Thyroid gland (tissue), 4 donors: ENCODE data around the gene FSIP1. TPM values are rescaled to one million over a fixed set of nuclear protein-coding genes. Genes with fewer than 3 reads are reported as not detected.

Source experiments
- DNase-seq, 2 donors: peaks; one replicate each; pipeline ENCODE4 v3.0.0-alpha.2; 2019
- H3K27ac ChIP-seq, 3 donors: fragments of 200-600 bp; sonication (generic); 1 replicate in 2 of 3; 2 replicates in 1 of 3; pipeline ENCODE4 v1.5.1; 2016 to 2019; ENCODE audit warnings: mild to moderate bottlenecking in 1 of 3, moderate library complexity in 1 of 3
- H3K27me3 ChIP-seq: fragments of 200-600 bp; sonication (generic); one replicate; pipeline ENCODE4 v1.5.1; 2019
- H3K36me3 ChIP-seq, 2 donors: fragments of 200-600 bp; sonication (generic); one replicate each; pipeline ENCODE4 v1.5.1; 2016 to 2019
- H3K4me1 ChIP-seq, 2 donors: fragments of 200-600 bp; sonication (generic); one replicate each; pipeline ENCODE4 v1.5.1; 2017 to 2019
- H3K4me3 ChIP-seq, 3 donors: fragments of 200-600 bp; sonication (generic); replicated peaks in 1 of 3; 1 replicate in 2 of 3; 2 replicates in 1 of 3; pipeline ENCODE4 v1.5.1; 2016; ENCODE audit warnings: mild to moderate bottlenecking in 1 of 3
- H3K9me3 ChIP-seq: fragments of 200-600 bp; sonication (generic); one replicate; pipeline ENCODE4 v1.5.1; 2017
- CTCF ChIP-seq, 6 experiments: fragments of 200-600 bp in 3 of 6; fragments of 450-650 bp in 3 of 6; sonication (generic) in 3 of 6; IDR thresholded peaks; one replicate each; pipeline ENCODE4 v1.5.1; 2016 to 2019; ENCODE audit warnings: antibody characterized with exemption in 6 of 6, mild to moderate bottlenecking in 2 of 6, inconsistent platforms in 1 of 6, moderate library complexity in 1 of 6
- POLR2A ChIP-seq, 2 donors: fragments of 450-650 bp; IDR thresholded peaks; one replicate each; pipeline ENCODE4 v1.6.1; 2017; ENCODE audit warnings: antibody characterized with exemption in 2 of 2, mild to moderate bottlenecking in 2 of 2, moderate library complexity in 1 of 2
- WGBS, 2 donors: methylation state at CpG; one replicate each; pipeline ENCODE4 v1.1.5; 2017; 5-methylcytosine and 5-hydroxymethylcytosine counted together
- intact Hi-C: fragments of 100-400 bp; cut with DNase I; formaldehyde crosslinking; loops from one replicate; pipeline ENCODE4 v1.15.1; 2023
- total RNA-seq, 4 donors: library from RNA; depleted of rRNA; stranded (reverse); fragments of >200 nt; gene quantifications; one replicate each; pipeline ENCODE4 v1.2.3, GENCODE V29; 2016

Gene FSIP1
- total RNA-seq, 4 donors from 2014 or later, result 0.94 to 2.5 (median 1.5) TPM

- Histone ChIP-seq H3K4me3 (no peak overlapping the region), H3K9me3 (no peaks in the 10 kb centered on the region), H3K4me1 (no peaks in the 10 kb centered on the region), H3K27me3 (no peaks in the 10 kb centered on the region), H3K36me3 (no peaks in the 10 kb centered on the region), H3K27ac (no peak overlapping the region)
- DNase-seq, result no peak
- intact Hi-C loops, result no loop called here
- 76 to 77% methylated on average over 3 of the region's 3 CpGs for WGBS, 2 donors
- TF ChIP-seq CTCF (IDR thresholded peaks at IDR 0.05) (no peak), POLR2A (IDR thresholded peaks at IDR 0.05) (no peak)
Observed at GRCh38 chr15:39778021-39778420, 4.6 kb downstream of the FSIP1 start.

GRCh38 chr15:39777496-39777895, 5.1 kb downstream of the FSIP1 start:
- no peaks in the 10 kb centered on the region for H3K9me3 ChIP-seq
- no peak overlapping the region for H3K27ac ChIP-seq
- H3K4me1 ChIP-seq, result no peaks in the 10 kb centered on the region
- 89 to 92% methylated on average over 4 of the region's 4 CpGs for WGBS, 2 donors
- TF ChIP-seq POLR2A (IDR thresholded peaks at IDR 0.05), result no peak
- no peak for TF ChIP-seq CTCF (IDR thresholded peaks at IDR 0.05)
- intact Hi-C loops, result no loop called here
- DNase-seq, result no peak
- H3K4me3 ChIP-seq, result no peak overlapping the region
- H3K27me3 ChIP-seq, result no peaks in the 10 kb centered on the region
- H3K36me3 ChIP-seq, result no peaks in the 10 kb centered on the region

- intact Hi-C loops, result no loop called here
- H3K27ac ChIP-seq, result no peak overlapping the region
Observed at GRCh38 chr15:39776068-39776467, 6.6 kb downstream of the FSIP1 start.

GRCh38 chr15:39774688-39775267, 7.9 kb downstream of the FSIP1 start:
- Histone ChIP-seq H3K36me3 (no peaks in the 10 kb centered on the region), H3K9me3 (no peaks in the 10 kb centered on the region), H3K27ac (no peak overlapping the region), H3K4me1 (no peaks in the 10 kb centered on the region), H3K4me3 (no peak overlapping the region), H3K27me3 (no peaks in the 10 kb centered on the region)
- no peak for DNase-seq
- TF ChIP-seq POLR2A (IDR thresholded peaks at IDR 0.05) (no peak), CTCF (IDR thresholded peaks at IDR 0.05) (no peak)
- intact Hi-C loops, result no loop called here
- 89 to 97% methylated on average over 3 of the region's 3 CpGs for WGBS, 2 donors

More at GRCh38 chr15:39776068-39776467, 6.6 kb downstream of the FSIP1 start:
- 78 to 84% methylated on average over 4 of the region's 4 CpGs for WGBS, 2 donors
- TF ChIP-seq CTCF (IDR thresholded peaks at IDR 0.05) (no peak), POLR2A (IDR thresholded peaks at IDR 0.05) (no peak)
- Histone ChIP-seq H3K36me3 (no peaks in the 10 kb centered on the region), H3K27me3 (no peaks in the 10 kb centered on the region), H3K4me1 (no peaks in the 10 kb centered on the region), H3K9me3 (no peaks in the 10 kb centered on the region), H3K4me3 (no peak overlapping the region)
- DNase-seq, result no peak

GRCh38 chr15:39770748-39771689, 11.6 kb downstream of the FSIP1 start:
- 75 to 84% methylated on average over 8 of the region's 8 CpGs for WGBS, 2 donors
- DNase-seq, result no peak

More at GRCh38 chr15:39770748-39771689, 11.6 kb downstream of the FSIP1 start:
- Histone ChIP-seq H3K4me1 (no peaks in the 10 kb centered on the region), H3K27ac (peak overlapping the region in 1 of 3 donors; percentile 30), H3K4me3 (no peak overlapping the region), H3K27me3 (no peaks in the 10 kb centered on the region), H3K9me3 (no peaks in the 10 kb centered on the region), H3K36me3 (no peaks in the 10 kb centered on the region)
- intact Hi-C loops, result no loop called here
- no peak for TF ChIP-seq CTCF (IDR thresholded peaks at IDR 0.05)
- no peak for TF ChIP-seq POLR2A (IDR thresholded peaks at IDR 0.05)
